GM18907 (cell line): Measurements from ENCODE around the gene RHO.

Source experiments
- ATAC-seq: cut with Tn5 transposase; IDR thresholded peaks from one replicate; pipeline ENCODE4 v1.9.1; 2021; ENCODE audit warnings: mild to moderate bottlenecking, moderate library complexity; ENCODE audit not compliant: unreplicated experiment

RHO gene

GRCh38 chr3:129518581-129518980 lies 9.9 kb upstream of the RHO start:
- ATAC-seq = no peak

- no peak for ATAC-seq
These were observed 9.0 kb upstream of the RHO start for GRCh38 chr3:129519449-129519848.

- no peak for ATAC-seq
These were observed 8.3 kb upstream of the RHO start for GRCh38 chr3:129519896-129520715.

DNA sequence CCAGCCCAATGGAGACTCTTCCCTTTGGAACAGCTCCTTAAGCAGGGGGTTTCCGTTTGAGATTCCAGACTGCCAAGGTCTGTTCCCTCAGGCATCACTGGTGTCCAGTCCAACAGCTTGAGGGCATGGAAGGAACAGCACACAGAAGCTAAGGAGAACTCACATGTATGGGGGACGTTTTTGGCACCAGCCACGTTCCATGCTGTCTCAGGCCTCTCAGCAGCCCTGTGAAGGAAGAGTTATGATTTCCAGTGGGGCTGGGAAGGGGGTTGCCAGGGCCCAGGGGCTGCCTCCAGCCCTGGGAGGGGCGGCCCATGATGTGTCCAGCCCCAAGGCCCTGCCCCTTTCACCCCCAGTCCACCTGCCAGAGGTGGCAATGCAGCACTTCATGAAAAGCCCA lies 7.5 kb upstream of the RHO start:
- ATAC-seq = no peak

DNA sequence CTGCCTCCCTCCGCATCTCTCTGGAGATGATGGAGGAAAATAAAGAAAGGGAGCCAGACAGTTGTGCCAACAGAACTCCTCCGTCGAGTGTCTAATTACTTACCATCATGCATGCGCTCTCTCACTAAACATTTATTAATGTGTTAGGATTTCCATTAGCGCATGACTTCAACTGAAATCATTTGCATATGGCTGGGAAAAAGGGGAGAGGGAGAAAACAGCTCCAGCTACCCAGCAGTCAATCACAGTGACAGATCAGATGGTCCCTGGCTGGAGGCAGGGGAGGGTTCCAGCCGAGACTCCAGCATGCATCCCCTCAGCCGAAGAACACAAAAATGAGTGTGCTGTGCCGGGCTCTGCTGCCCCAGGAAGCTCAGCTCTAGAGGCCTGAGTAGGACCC lies 6.8 kb upstream of the RHO start:
- ATAC-seq = no peak

- no peak for ATAC-seq
These were observed 5.5 kb upstream of the RHO start for GRCh38 chr3:129522953-129523352.

- no peak for ATAC-seq
These were observed 4.4 kb upstream of the RHO start for GRCh38 chr3:129524081-129524480.

DNA sequence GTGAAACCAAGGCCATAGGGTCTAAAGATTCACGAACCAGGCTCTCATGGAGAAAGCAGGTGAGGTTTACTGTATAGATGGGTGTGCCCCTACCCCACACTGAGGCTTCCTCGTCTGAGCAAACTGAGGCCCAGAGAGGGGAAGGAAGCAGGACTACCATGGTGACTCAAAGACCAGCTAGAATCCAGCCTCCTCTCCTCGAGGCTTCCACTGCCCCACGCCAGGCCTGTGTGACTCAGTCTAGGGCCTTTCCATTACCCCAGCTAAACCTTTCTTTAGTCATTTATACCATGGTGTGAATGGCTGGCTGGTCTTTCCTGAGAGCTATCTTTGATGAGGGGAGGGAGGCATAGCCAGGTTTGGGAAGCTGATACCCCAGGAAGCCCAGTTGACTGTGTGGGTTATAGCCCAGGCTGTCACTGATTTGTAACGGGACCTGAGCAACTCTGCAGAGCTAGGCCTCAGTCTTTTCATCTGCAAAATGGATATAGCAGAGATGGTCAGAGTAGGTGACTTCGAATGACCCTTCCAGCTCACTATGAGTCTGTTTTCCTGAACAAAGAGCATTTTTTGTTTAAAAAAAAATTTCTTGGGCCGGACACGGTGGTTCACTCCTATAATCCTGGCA lies 3.0 kb upstream of the RHO start:
- no peak for ATAC-seq

DNA sequence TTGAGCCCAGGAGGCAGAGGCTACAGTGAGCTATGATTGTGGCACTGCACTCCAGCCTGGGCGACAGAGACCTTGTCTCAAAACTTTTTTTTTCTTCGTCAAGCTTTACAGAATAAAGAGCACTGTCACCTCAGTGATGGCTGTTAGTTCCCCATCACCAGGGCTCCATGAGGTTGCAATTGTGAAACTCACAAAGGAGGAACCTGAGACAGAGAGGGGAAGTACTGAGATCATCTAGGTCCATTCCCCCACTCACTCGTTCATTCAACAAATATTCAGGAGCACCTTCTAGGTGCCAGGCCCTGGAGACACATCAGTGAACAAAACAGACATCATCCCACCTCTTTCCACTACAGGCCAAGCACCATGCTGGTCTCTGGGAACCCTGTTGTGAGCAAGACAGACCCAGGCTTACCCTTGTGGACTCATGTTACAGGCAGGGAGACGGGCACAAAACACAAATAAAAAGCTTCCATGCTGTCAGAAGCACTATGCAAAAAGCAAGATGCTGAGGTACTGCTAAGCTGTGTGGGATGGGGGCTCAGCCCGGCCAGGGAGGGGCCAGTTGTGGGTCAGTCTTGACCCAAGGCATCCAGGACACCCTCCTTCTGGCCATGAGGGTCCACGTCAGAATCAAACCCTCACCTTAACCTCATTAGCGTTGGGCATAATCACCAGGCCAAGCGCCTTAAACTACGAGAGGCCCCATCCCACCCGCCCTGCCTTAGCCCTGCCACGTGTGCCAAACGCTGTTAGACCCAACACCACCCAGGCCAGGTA lies 2.1 kb upstream of the RHO start:
- ATAC-seq = peak; percentile 83

- no peak for ATAC-seq
These were observed 1.2 kb upstream of the RHO start for GRCh38 chr3:129527262-129527661.

GRCh38 chr3:129529436-129530210 lies 1.2 kb downstream of the RHO start:
- ATAC-seq = no peak

DNA sequence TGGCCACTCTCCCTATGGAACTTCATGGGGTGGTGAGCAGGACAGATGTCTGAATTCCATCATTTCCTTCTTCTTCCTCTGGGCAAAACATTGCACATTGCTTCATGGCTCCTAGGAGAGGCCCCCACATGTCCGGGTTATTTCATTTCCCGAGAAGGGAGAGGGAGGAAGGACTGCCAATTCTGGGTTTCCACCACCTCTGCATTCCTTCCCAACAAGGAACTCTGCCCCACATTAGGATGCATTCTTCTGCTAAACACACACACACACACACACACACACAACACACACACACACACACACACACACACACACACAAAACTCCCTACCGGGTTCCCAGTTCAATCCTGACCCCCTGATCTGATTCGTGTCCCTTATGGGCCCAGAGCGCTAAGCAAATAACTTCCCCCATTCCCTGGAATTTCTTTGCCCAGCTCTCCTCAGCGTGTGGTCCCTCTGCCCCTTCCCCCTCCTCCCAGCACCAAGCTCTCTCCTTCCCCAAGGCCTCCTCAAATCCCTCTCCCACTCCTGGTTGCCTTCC lies 1.9 kb downstream of the RHO start:
- no peak for ATAC-seq

DNA sequence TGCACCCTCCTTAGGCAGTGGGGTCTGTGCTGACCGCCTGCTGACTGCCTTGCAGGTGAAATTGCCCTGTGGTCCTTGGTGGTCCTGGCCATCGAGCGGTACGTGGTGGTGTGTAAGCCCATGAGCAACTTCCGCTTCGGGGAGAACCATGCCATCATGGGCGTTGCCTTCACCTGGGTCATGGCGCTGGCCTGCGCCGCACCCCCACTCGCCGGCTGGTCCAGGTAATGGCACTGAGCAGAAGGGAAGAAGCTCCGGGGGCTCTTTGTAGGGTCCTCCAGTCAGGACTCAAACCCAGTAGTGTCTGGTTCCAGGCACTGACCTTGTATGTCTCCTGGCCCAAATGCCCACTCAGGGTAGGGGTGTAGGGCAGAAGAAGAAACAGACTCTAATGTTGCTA lies 2.4 kb downstream of the RHO start:
- no peak for ATAC-seq

DNA sequence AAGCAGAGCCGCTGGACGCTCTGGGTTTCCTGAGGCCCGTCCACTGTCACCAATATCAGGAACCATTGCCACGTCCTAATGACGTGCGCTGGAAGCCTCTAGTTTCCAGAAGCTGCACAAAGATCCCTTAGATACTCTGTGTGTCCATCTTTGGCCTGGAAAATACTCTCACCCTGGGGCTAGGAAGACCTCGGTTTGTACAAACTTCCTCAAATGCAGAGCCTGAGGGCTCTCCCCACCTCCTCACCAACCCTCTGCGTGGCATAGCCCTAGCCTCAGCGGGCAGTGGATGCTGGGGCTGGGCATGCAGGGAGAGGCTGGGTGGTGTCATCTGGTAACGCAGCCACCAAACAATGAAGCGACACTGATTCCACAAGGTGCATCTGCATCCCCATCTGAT lies 3.3 kb downstream of the RHO start:
- no peak for ATAC-seq

- no peak for ATAC-seq
These were observed 3.8 kb downstream of the RHO start for GRCh38 chr3:129532261-129532660.

- ATAC-seq = no peak
These were observed 5.0 kb downstream of the RHO start for GRCh38 chr3:129533406-129533805.

DNA sequence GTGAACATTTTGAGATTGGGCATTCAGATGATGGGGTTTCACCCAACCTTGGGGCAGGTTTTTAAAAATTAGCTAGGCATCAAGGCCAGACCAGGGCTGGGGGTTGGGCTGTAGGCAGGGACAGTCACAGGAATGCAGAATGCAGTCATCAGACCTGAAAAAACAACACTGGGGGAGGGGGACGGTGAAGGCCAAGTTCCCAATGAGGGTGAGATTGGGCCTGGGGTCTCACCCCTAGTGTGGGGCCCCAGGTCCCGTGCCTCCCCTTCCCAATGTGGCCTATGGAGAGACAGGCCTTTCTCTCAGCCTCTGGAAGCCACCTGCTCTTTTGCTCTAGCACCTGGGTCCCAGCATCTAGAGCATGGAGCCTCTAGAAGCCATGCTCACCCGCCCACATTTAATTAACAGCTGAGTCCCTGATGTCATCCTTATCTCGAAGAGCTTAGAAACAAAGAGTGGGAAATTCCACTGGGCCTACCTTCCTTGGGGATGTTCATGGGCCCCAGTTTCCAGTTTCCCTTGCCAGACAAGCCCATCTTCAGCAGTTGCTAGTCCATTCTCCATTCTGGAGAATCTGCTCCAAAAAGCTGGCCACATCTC lies 6.1 kb downstream of the RHO start:
- no peak for ATAC-seq

DNA sequence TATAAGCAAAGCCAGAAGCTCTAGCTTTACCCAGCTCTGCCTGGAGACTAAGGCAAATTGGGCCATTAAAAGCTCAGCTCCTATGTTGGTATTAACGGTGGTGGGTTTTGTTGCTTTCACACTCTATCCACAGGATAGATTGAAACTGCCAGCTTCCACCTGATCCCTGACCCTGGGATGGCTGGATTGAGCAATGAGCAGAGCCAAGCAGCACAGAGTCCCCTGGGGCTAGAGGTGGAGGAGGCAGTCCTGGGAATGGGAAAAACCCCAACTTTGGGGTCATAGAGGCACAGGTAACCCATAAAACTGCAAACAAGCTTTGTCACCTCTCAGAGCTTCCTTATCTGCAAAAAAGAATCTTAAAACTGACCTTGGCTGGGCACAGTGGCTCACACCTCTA lies 6.6 kb downstream of the RHO start:
- no peak for ATAC-seq

DNA sequence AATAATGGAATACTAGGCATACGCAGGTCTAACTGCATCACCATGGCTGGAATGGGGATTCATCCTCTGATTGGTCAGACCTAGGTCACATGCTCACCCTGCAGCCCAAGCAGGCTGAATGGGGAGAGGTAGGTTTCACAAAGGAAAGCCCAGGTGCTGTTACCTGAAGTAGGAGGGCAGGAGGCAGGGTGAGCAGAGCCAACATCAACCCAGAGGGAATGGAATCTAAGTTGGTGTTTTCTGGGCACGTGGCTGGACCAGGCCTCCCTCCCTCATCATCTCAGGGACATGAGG lies 7.9 kb downstream of the RHO start:
- ATAC-seq = no peak

GRCh38 chr3:129536804-129537203 lies 8.4 kb downstream of the RHO start:
- ATAC-seq = no peak

GRCh38 chr3:129539206-129539605 lies 10.8 kb downstream of the RHO start:
- ATAC-seq = no peak
